ENCODE data around the gene PRUNE2. TPM values are rescaled to one million over a fixed set of nuclear protein-coding genes. Genes with fewer than 3 reads are reported as not detected.

The PRUNE2 gene
- total and polyA plus RNA-seq, 2 of the 8 experiments (the other 6 are each of a cell fraction or from before 2014, with no cell fraction given): 5.5 to 13.3 TPM

GRCh38 chr9:76598981-76599380 is 306.9 kb downstream of the PRUNE2 start (continued):
- TF ChIP-seq USF2 (IDR thresholded peaks at IDR 0.05; ENCODE audit: low read length): no peak
- TF ChIP-seq GTF2F1 (IDR thresholded peaks at IDR 0.05; ENCODE audit: borderline replicate concordance, low read depth, low read length): no peak
- no peak for TF ChIP-seq CHD7 (IDR thresholded peaks at IDR 0.05; ENCODE audit: insufficient replicate concordance, low read length)

Data from H1 (cell line).